T-helper 17 cell (primary cell): Measurements from ENCODE around the gene FYN. TPM values are rescaled to one million over a fixed set of nuclear protein-coding genes. Genes with fewer than 3 reads are reported as not detected.
A peak's percentile ranks its signal among the peaks of the same experiment; 100 is the strongest.

Experiments used
- ATAC-seq: fragments of 150-1000 bp; cut with Tn5 transposase; 2 replicates; pipeline ENCODE4 v1.10.0; 2021; ENCODE audit warnings: mild to moderate bottlenecking, moderate library complexity
- DNase-seq, 3 donors: peaks; one replicate each; pipeline versions ENCODE4 v3.0.0 to v3.0.0-alpha.2; 2020 to 2021
- H3K9me3 ChIP-seq: one replicate; pipeline ENCODE4 v1.7.0; 2013; ENCODE audit warnings: low read length, mild to moderate bottlenecking; ENCODE audit not compliant: control insufficient read depth, poor library complexity, severe bottlenecking
- H3K27ac Mint-ChIP-seq: one replicate; pipeline ENCODE4 v1.8.0; 2022; ENCODE audit warnings: mild to moderate bottlenecking, moderate library complexity, mixed read lengths
- H3K27me3 Mint-ChIP-seq: one replicate; pipeline ENCODE4 v1.8.0; 2022; ENCODE audit warnings: mixed read lengths
- H3K36me3 Mint-ChIP-seq: one replicate; pipeline ENCODE4 v1.8.0; 2022; ENCODE audit warnings: low read depth, mixed read lengths
- H3K4me1 Mint-ChIP-seq: one replicate; pipeline ENCODE4 v1.8.0; 2022; ENCODE audit warnings: mild to moderate bottlenecking, mixed read lengths
- H3K4me3 Mint-ChIP-seq: one replicate; pipeline ENCODE4 v1.8.0; 2022; ENCODE audit warnings: mild to moderate bottlenecking, moderate library complexity, mixed read lengths
- total RNA-seq, 4 donors: library from RNA in 2 of 4; stranded (reverse) in 2 of 4; gene quantifications; one replicate each; pipeline ENCODE4 v1.2.3 and lab custom pipeline; 2022 to 2026

The FYN gene
- total RNA-seq, 2 donors from 2014 or later, result 455 to 472 TPM

GRCh38 chr6:111776236-111777221 lies 96.7 kb downstream of the FYN start:
- no peaks in the 10 kb centered on the region for H3K9me3 ChIP-seq
- ATAC-seq (peak; percentile 23), DNase-seq (no peak)
- Mint-ChIP-seq H3K4me3 (peak overlapping the region; percentile 82), H3K27me3 (no peaks in the 10 kb centered on the region), H3K4me1 (peaks cover 68% of the 10 kb centered on the region), H3K27ac (peak overlapping the region; percentile 97), H3K36me3 (peaks cover 2% of the 10 kb centered on the region)

- peak overlapping the region; percentile 97 for H3K27ac Mint-ChIP-seq
- peak overlapping the region; percentile 53 for H3K4me3 Mint-ChIP-seq
- H3K27me3 Mint-ChIP-seq, result no peaks in the 10 kb centered on the region
- DNase-seq (no peak), ATAC-seq (no peak)
- H3K9me3 ChIP-seq, result no peaks in the 10 kb centered on the region
- peaks cover 5% of the 10 kb centered on the region for H3K36me3 Mint-ChIP-seq
- peaks cover 64% of the 10 kb centered on the region for H3K4me1 Mint-ChIP-seq
Measured at GRCh38 chr6:111775145-111775922, 97.9 kb downstream of the FYN start.

GRCh38 chr6:111774346-111774703 lies 98.9 kb downstream of the FYN start:
- H3K27me3 Mint-ChIP-seq, result no peaks in the 10 kb centered on the region
- H3K27ac Mint-ChIP-seq, result peak overlapping the region; percentile 97
- DNase-seq (no peak), ATAC-seq (peak; percentile 23)
- no peak overlapping the region for H3K4me3 Mint-ChIP-seq
- H3K9me3 ChIP-seq, result no peaks in the 10 kb centered on the region
- H3K36me3 Mint-ChIP-seq, result peaks cover 7% of the 10 kb centered on the region
- H3K4me1 Mint-ChIP-seq, result peaks cover 65% of the 10 kb centered on the region

DNA sequence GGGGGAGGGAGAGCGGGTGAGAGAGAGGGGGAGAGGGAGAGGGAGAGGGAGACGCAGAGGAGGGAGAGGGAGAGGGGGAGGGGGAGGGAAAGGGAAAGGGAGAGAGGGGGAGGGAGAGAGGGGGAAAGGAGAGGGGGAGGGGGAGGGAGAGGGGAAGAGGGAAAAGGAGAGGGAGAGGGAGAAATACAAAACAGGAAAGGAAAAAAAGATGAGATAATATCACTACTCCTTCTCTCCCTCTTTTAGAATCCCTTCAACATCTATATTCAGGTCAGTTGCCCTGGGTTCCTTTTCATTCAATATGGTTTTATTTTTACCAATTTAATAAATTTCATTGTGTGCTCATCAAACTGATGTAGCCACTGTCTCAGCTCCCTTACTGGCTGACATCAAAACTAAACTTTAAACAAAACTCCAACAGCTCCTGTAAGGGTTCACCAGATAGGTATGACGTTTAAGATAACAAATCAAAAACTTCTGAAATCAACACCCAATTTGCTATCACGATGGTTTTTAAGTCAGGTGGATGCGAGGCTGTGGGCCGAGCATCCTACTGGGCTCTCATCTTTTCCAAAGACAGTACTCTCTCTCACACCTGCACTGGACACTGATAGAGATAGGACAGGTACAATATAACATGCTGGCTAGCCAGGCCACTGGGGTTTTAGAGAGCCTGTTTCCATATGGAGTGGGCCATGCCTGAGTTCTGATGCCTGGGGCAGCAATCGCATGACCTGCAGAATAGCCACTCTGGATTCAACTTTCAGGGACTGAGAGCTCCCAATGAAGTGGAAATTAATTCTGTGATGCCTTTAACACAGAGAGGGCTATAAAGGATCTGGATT lies 99.5 kb downstream of the FYN start:
- ATAC-seq, result peak; percentile 23
- H3K27ac Mint-ChIP-seq, result peak overlapping the region; percentile 97

GRCh38 chr6:111772381-111772780 lies 100.9 kb downstream of the FYN start:
- no peak overlapping the region for H3K4me3 Mint-ChIP-seq
- no peaks in the 10 kb centered on the region for H3K9me3 ChIP-seq
- no peak for DNase-seq
- peak overlapping the region; percentile 100 for H3K27ac Mint-ChIP-seq
- no peaks in the 10 kb centered on the region for H3K27me3 Mint-ChIP-seq
- peaks cover 5% of the 10 kb centered on the region for H3K36me3 Mint-ChIP-seq
- peaks cover 69% of the 10 kb centered on the region for H3K4me1 Mint-ChIP-seq
- no peak for ATAC-seq

More for the DNA sequence above, 99.5 kb downstream of the FYN start:
- no peaks in the 10 kb centered on the region for H3K27me3 Mint-ChIP-seq
- H3K9me3 ChIP-seq, result no peaks in the 10 kb centered on the region
- H3K4me3 Mint-ChIP-seq, result peak overlapping the region; percentile 7
- H3K36me3 Mint-ChIP-seq, result peaks cover 7% of the 10 kb centered on the region
- H3K4me1 Mint-ChIP-seq, result peaks cover 69% of the 10 kb centered on the region
- no peak for DNase-seq

DNA sequence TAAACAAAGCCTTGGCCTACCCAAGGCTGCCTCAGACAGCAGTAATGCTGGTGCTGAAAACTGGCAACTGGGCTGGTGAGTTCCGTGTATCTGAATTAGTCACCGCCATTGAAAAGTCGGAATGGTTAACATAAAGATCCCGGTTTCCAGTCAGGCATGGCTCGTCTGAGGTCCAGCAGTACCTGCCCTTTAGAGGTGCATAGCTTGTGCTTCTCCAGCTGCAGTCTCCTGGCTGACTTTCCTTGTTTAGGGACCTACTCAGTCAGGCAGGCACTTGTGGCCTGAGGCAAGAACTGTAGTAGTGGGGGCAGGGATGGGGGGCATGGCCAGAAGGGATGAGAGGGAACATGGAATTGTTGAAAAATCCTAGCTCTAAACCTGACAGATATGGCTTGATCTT lies 101.6 kb downstream of the FYN start:
- H3K9me3 ChIP-seq, result no peaks in the 10 kb centered on the region
- DNase-seq (no peak), ATAC-seq (no peak)
- H3K4me1 Mint-ChIP-seq, result peaks cover 69% of the 10 kb centered on the region
- H3K27ac Mint-ChIP-seq, result peak overlapping the region; percentile 100
- no peak overlapping the region for H3K4me3 Mint-ChIP-seq
- peaks cover 5% of the 10 kb centered on the region for H3K36me3 Mint-ChIP-seq
- H3K27me3 Mint-ChIP-seq, result no peaks in the 10 kb centered on the region

GRCh38 chr6:111771094-111771432 lies 102.2 kb downstream of the FYN start:
- no peak overlapping the region for H3K4me3 Mint-ChIP-seq
- H3K36me3 Mint-ChIP-seq, result peaks cover 5% of the 10 kb centered on the region
- no peak for DNase-seq
- peak overlapping the region; percentile 100 for H3K27ac Mint-ChIP-seq
- H3K9me3 ChIP-seq, result no peaks in the 10 kb centered on the region
- H3K27me3 Mint-ChIP-seq, result no peaks in the 10 kb centered on the region
- ATAC-seq, result no peak
- peaks cover 73% of the 10 kb centered on the region for H3K4me1 Mint-ChIP-seq

DNA sequence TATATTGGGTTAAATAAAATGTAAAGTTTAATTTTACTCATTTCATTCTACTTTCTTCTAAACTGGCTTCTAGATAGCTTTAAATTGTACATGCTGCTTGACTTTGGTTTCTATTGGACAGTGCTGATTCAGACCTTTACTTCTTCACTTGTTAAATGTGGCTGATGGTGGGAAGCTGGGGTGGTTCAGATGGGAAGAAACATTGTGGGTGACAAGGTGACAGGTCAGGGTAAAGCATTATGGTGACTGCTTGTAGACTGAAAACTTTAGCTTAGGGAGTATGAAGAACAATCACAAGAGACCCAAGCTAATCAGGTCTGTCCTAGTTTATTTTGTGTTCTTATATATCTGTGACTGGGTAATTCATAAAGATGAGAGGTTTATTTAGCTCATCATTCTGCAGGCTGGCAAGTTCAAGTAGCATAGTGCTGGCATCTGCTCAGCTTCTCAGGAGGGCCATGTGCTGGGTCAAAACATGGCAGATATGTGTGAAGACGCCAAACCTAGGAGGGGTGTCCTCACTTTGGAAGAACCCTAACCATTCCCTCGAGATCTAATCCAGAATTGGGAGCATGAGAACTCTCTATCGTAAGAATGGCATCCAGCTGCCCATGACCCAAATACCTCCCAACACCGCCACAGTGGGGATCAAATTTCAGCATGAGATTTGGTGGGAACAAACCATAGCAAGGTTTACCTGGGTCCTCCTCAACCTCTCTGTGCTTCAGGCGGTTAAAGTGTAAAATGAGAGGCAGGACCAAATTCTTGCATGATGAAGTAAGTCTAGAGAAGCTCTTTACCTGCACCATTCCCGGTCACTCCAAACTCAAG lies 102.8 kb downstream of the FYN start:
- H3K36me3 Mint-ChIP-seq, result peaks cover 5% of the 10 kb centered on the region
- peaks cover 73% of the 10 kb centered on the region for H3K4me1 Mint-ChIP-seq
- H3K4me3 Mint-ChIP-seq, result no peak overlapping the region
- no peaks in the 10 kb centered on the region for H3K9me3 ChIP-seq
- no peak for ATAC-seq
- no peak for DNase-seq
- H3K27me3 Mint-ChIP-seq, result no peaks in the 10 kb centered on the region
- H3K27ac Mint-ChIP-seq, result peak overlapping the region; percentile 100

DNA sequence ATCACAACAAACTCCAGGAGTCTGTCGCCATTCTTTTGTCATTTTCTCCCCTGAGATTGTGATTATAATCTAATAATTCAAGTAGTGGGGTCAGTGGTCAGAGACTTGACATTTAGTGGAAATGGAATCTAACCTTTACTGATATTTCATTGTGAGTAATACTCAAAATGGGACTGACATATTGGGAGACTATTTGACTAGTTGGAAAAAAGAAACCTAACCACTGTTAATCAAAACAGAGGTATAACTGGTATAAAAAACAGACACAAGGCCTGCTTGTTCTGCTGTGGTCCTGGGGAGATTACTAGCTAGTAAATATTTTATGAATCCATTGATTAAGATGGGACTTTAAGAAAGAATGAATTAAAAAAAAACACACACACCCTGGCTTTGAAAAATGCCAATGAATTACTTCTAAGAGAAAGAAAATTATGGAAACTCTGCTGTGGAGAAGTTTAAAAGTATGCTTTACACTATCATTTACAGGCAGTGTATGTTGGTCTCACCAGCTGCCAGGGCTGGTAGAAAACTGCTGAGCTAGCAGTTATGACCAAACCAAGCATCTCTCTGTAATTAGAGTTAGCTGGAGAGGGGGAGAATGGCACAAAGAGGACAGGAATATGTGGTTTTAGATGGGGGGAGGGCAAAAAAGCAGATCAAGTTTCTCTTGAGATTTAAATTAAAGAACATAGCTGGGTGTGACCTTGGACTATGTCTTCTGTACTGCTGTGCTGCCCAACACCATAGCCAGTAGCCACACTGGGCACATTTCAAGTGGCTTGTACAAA lies 103.7 kb downstream of the FYN start:
- Mint-ChIP-seq H3K36me3 (peaks cover 5% of the 10 kb centered on the region), H3K4me1 (peaks cover 73% of the 10 kb centered on the region), H3K4me3 (no peak overlapping the region), H3K27ac (peak overlapping the region; percentile 100), H3K27me3 (no peaks in the 10 kb centered on the region)
- no peaks in the 10 kb centered on the region for H3K9me3 ChIP-seq
- DNase-seq (no peak), ATAC-seq (no peak)

- no peak overlapping the region for H3K4me3 Mint-ChIP-seq
- H3K36me3 Mint-ChIP-seq, result peaks cover 5% of the 10 kb centered on the region
- ATAC-seq, result no peak
- H3K27me3 Mint-ChIP-seq, result no peaks in the 10 kb centered on the region
- H3K27ac Mint-ChIP-seq, result peak overlapping the region; percentile 100
- H3K9me3 ChIP-seq, result no peaks in the 10 kb centered on the region
- no peak for DNase-seq
- H3K4me1 Mint-ChIP-seq, result peaks cover 76% of the 10 kb centered on the region
Measured at GRCh38 chr6:111768431-111768770, 104.9 kb downstream of the FYN start.

DNA sequence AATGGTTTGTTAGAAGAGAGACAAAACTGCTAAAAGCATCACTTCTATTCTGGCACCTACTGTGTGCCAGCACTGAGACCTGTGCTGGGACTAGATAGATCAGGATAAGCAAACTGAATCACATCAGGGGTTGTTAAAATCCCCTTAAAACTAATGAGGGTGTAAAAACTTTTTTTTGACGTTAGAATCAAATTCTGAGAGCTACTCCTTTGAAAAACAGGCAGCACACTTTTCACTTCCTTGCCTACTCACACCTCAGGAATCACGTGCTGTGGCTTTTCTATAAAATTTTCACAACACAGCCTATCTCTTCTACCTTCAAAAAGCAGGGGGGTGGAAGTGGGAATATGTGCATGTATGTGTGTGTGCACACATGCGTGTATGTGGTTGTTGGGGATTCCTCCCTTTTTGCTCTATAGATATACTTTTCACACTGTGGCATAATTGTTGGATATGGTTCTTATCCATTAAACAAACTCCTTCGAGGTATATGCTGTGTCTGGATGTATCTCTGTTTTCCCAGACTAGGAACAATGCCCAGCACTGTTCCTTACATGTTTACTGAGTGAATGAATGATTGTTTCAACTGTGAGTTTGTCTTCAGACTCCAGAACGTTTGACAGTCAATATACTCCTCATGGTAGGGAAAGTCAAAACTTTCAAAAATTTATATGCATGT lies 105.4 kb downstream of the FYN start:
- peak; percentile 66 for ATAC-seq
- Mint-ChIP-seq H3K4me3 (peak overlapping the region; percentile 74), H3K4me1 (peaks cover 78% of the 10 kb centered on the region), H3K36me3 (peaks cover 5% of the 10 kb centered on the region), H3K27ac (peak overlapping the region; percentile 100), H3K27me3 (no peaks in the 10 kb centered on the region)
- H3K9me3 ChIP-seq, result no peaks in the 10 kb centered on the region
- DNase-seq, result no peak
